Progenitor cell of endocrine pancreas (in vitro differentiated cells): ENCODE measurements around the gene ETFA. TPM values are rescaled to one million over a fixed set of nuclear protein-coding genes. Genes with fewer than 3 reads are reported as not detected.

Experiments
- DNase-seq: peaks from one replicate; pipeline ENCODE4 v3.0.0; 2021; ENCODE audit warnings: low spot score; ENCODE audit not compliant: unreplicated experiment
- H3K27ac Mint-ChIP-seq: 2 replicates; pipeline ENCODE4 v1.8.0; 2021; ENCODE audit warnings: mild to moderate bottlenecking, moderate library complexity, mixed read lengths
- H3K27me3 Mint-ChIP-seq: 2 replicates; pipeline ENCODE4 v1.8.0; 2021; ENCODE audit warnings: mixed read lengths
- H3K36me3 Mint-ChIP-seq: 2 replicates; pipeline ENCODE4 v1.8.0; 2022; ENCODE audit warnings: mixed read lengths; ENCODE audit not compliant: insufficient read depth
- H3K4me1 Mint-ChIP-seq: 2 replicates; pipeline ENCODE4 v1.8.0; 2021; ENCODE audit warnings: low read depth, mixed read lengths
- H3K4me3 Mint-ChIP-seq: 2 replicates; pipeline ENCODE4 v1.8.0; 2021; ENCODE audit warnings: low read depth, mild to moderate bottlenecking, moderate library complexity, mixed read lengths
- H3K9me3 Mint-ChIP-seq: 2 replicates; pipeline ENCODE4 v1.8.0; 2021; ENCODE audit warnings: low read depth, mixed read lengths
- CTCF ChIP-seq: fragments of 200-600 bp; sonication (generic); IDR thresholded peaks from one replicate; pipeline ENCODE4 v1.5.0; 2021; ENCODE audit warnings: antibody characterized with exemption, mild to moderate bottlenecking; ENCODE audit not compliant: unreplicated experiment
- total RNA-seq: library from RNA; stranded (reverse); gene quantifications from 2 replicates; pipeline ENCODE4 v1.2.1, GENCODE V29; 2021

The ETFA gene
- total RNA-seq, 1 donor from 2014 or later = 105 TPM

GRCh38 chr15:76239786-76240185 is 71.5 kb downstream of the ETFA start:
- Mint-ChIP-seq H3K36me3 (peaks cover 7% of the 10 kb centered on the region), H3K9me3 (no peaks in the 10 kb centered on the region), H3K4me3 (no peak overlapping the region), H3K4me1 (peaks cover 3% of the 10 kb centered on the region), H3K27me3 (no peaks in the 10 kb centered on the region), H3K27ac (no peak overlapping the region)
- TF ChIP-seq CTCF = no peak
- DNase-seq = no peak

DNA sequence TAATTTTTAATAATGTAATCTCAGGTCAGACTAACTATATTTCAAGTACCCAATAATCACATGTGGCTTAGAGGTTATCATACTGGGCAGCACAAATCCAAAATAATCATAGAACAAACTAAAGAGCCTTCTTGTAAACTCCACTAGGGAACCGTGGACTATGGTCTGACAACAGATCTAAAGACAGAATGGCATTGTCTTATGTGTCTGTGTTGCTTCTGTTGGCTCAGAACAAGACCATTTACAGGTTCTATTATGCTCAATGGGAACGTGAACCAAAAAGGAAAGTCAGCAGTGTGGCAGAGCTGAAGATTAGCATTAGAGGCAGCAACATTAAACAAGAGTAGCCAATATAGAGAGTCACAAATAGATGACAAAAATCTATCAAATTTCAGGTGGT is 74.9 kb downstream of the ETFA start:
- TF ChIP-seq CTCF = no peak
- no peaks in the 10 kb centered on the region for H3K9me3 Mint-ChIP-seq
- DNase-seq = no peak
- peaks cover 3% of the 10 kb centered on the region for H3K4me1 Mint-ChIP-seq
- no peak overlapping the region for H3K27ac Mint-ChIP-seq
- H3K4me3 Mint-ChIP-seq = no peak overlapping the region
- no peaks in the 10 kb centered on the region for H3K27me3 Mint-ChIP-seq
- H3K36me3 Mint-ChIP-seq = peaks cover 3% of the 10 kb centered on the region

- no peak overlapping the region for H3K4me3 Mint-ChIP-seq
- no peaks in the 10 kb centered on the region for H3K9me3 Mint-ChIP-seq
- no peak overlapping the region for H3K27ac Mint-ChIP-seq
- no peaks in the 10 kb centered on the region for H3K27me3 Mint-ChIP-seq
- TF ChIP-seq CTCF = peak; percentile 58
- DNase-seq = no peak
- peaks cover 6% of the 10 kb centered on the region for H3K36me3 Mint-ChIP-seq
- peaks cover 3% of the 10 kb centered on the region for H3K4me1 Mint-ChIP-seq
Observed at GRCh38 chr15:76235186-76235826, 76.0 kb downstream of the ETFA start.

- Mint-ChIP-seq H3K27me3 (no peaks in the 10 kb centered on the region), H3K4me3 (no peak overlapping the region), H3K9me3 (no peaks in the 10 kb centered on the region), H3K36me3 (peaks cover 8% of the 10 kb centered on the region), H3K4me1 (peaks cover 3% of the 10 kb centered on the region), H3K27ac (no peak overlapping the region)
- no peak for DNase-seq
- TF ChIP-seq CTCF = no peak
Observed at GRCh38 chr15:76234337-76234889, 76.9 kb downstream of the ETFA start.

GRCh38 chr15:76233921-76234320 is 77.3 kb downstream of the ETFA start:
- no peak for TF ChIP-seq CTCF
- H3K36me3 Mint-ChIP-seq = peaks cover 8% of the 10 kb centered on the region
- H3K27ac Mint-ChIP-seq = no peak overlapping the region

More at GRCh38 chr15:76233921-76234320, 77.3 kb downstream of the ETFA start:
- no peak overlapping the region for H3K4me3 Mint-ChIP-seq
- peaks cover 3% of the 10 kb centered on the region for H3K4me1 Mint-ChIP-seq
- DNase-seq = no peak
- H3K9me3 Mint-ChIP-seq = no peaks in the 10 kb centered on the region
- H3K27me3 Mint-ChIP-seq = no peaks in the 10 kb centered on the region
